ENCODE measurements around the gene CDH4. TPM values are rescaled to one million over a fixed set of nuclear protein-coding genes. Genes with fewer than 3 reads are reported as not detected.

The CDH4 gene
- total RNA-seq, 1 donor from 2014 or later, result 8.9 TPM

- no peak for TF ChIP-seq CTCF (conservative IDR thresholded peaks at IDR 0.05)
- H3K4me1 Mint-ChIP-seq, result peaks cover 8% of the 10 kb centered on the region
- no peak overlapping the region for H3K4me3 Mint-ChIP-seq
- no peaks in the 10 kb centered on the region for H3K9me3 Mint-ChIP-seq
- no peak overlapping the region for H3K27ac Mint-ChIP-seq (ENCODE audit: unreplicated experiment)
- no peaks in the 10 kb centered on the region for H3K36me3 Mint-ChIP-seq (ENCODE audit: low read depth)
- no peaks in the 10 kb centered on the region for H3K27me3 Mint-ChIP-seq (ENCODE audit: low read depth)
- DNase-seq (ENCODE audit: low read depth, low spot score), result no peak
Measured at GRCh38 chr20:61762886-61763739, 511.1 kb downstream of the CDH4 start.

GRCh38 chr20:61763740-61764400 lies 511.8 kb downstream of the CDH4 start:
- TF ChIP-seq CTCF (conservative IDR thresholded peaks at IDR 0.05), result no peak
- Mint-ChIP-seq H3K27ac (ENCODE audit: unreplicated experiment) (no peak overlapping the region), H3K9me3 (no peaks in the 10 kb centered on the region), H3K27me3 (ENCODE audit: low read depth) (no peaks in the 10 kb centered on the region), H3K4me3 (no peak overlapping the region), H3K36me3 (ENCODE audit: low read depth) (no peaks in the 10 kb centered on the region), H3K4me1 (peaks cover 8% of the 10 kb centered on the region)
- DNase-seq (ENCODE audit: low read depth, low spot score), result no peak

- DNase-seq (ENCODE audit: low read depth, low spot score), result no peak
- no peak for TF ChIP-seq CTCF (conservative IDR thresholded peaks at IDR 0.05)
- Mint-ChIP-seq H3K4me1 (peaks cover 8% of the 10 kb centered on the region), H3K27ac (ENCODE audit: unreplicated experiment) (peak overlapping the region; percentile 75), H3K9me3 (no peaks in the 10 kb centered on the region), H3K36me3 (ENCODE audit: low read depth) (no peaks in the 10 kb centered on the region), H3K27me3 (ENCODE audit: low read depth) (no peaks in the 10 kb centered on the region), H3K4me3 (no peak overlapping the region)
Measured at GRCh38 chr20:61764471-61765025, 512.5 kb downstream of the CDH4 start.

GRCh38 chr20:61765081-61765870 lies 513.2 kb downstream of the CDH4 start:
- Mint-ChIP-seq H3K4me3 (no peak overlapping the region), H3K27ac (ENCODE audit: unreplicated experiment) (no peak overlapping the region), H3K36me3 (ENCODE audit: low read depth) (no peaks in the 10 kb centered on the region), H3K9me3 (no peaks in the 10 kb centered on the region), H3K27me3 (ENCODE audit: low read depth) (no peaks in the 10 kb centered on the region), H3K4me1 (peaks cover 8% of the 10 kb centered on the region)
- no peak for TF ChIP-seq CTCF (conservative IDR thresholded peaks at IDR 0.05)
- no peak for DNase-seq (ENCODE audit: low read depth, low spot score)

Measured in neural crest cell (in vitro differentiated cells).